H9 (cell line): ENCODE results near the gene IPP. TPM values are rescaled to one million over a fixed set of nuclear protein-coding genes. Genes with fewer than 3 reads are reported as not detected.
A peak's percentile ranks its signal among the peaks of the same experiment; 100 is the strongest.

Source experiments
- DNase-seq: peaks from one replicate; pipeline ENCODE4 v3.0.0-alpha.2; 2017
- H2AFZ ChIP-seq: one replicate; pipeline ENCODE4 v1.6.1; 2013; ENCODE audit warnings: mild to moderate bottlenecking, low read length, control low read depth, moderate library complexity
- H2AK5ac ChIP-seq: 2 replicates; pipeline ENCODE4 v1.6.1; 2013; ENCODE audit warnings: low read length, control low read depth, mixed read lengths; ENCODE audit not compliant: insufficient read length
- H2BK120ac ChIP-seq: one replicate; pipeline ENCODE4 v1.6.1; 2013; ENCODE audit warnings: low read depth, mild to moderate bottlenecking, low read length, control low read depth, inconsistent platforms; ENCODE audit not compliant: poor library complexity, severe bottlenecking
- H2BK12ac ChIP-seq: 2 replicates; pipeline ENCODE4 v1.6.1; 2013; ENCODE audit warnings: low read length, control low read depth, mixed read lengths, low read depth; ENCODE audit not compliant: insufficient read length
- H2BK15ac ChIP-seq: 2 replicates; pipeline ENCODE4 v1.6.1; 2013; ENCODE audit warnings: low read depth, low read length, control low read depth
- H2BK20ac ChIP-seq: one replicate; pipeline ENCODE4 v1.6.1; 2013; ENCODE audit warnings: low read depth, mild to moderate bottlenecking, low read length, control low read depth, inconsistent platforms; ENCODE audit not compliant: poor library complexity, severe bottlenecking
- H2BK5ac ChIP-seq: 2 replicates; pipeline ENCODE4 v1.6.1; 2013; ENCODE audit warnings: low read length, control low read depth, mixed read lengths; ENCODE audit not compliant: insufficient read length
- H3K14ac ChIP-seq: 2 replicates; pipeline ENCODE4 v1.6.1; 2013; ENCODE audit warnings: low read length, control low read depth; ENCODE audit not compliant: insufficient read depth
- H3K18ac ChIP-seq: 2 replicates; pipeline ENCODE4 v1.6.1; 2013; ENCODE audit warnings: low read depth, mild to moderate bottlenecking, mixed read lengths, low read length, control low read depth; ENCODE audit not compliant: insufficient read length
- H3K23ac ChIP-seq: 2 replicates; pipeline ENCODE4 v1.6.1; 2013; ENCODE audit warnings: low read length, control low read depth, mixed read lengths, low read depth; ENCODE audit not compliant: insufficient read length
- H3K23me2 ChIP-seq: 2 replicates; pipeline ENCODE4 v1.6.1; 2013; ENCODE audit warnings: low read depth, mild to moderate bottlenecking, mixed read lengths, low read length, control low read depth; ENCODE audit not compliant: insufficient read length, poor library complexity, severe bottlenecking
- H3K27ac ChIP-seq: 2 replicates; pipeline ENCODE4 v1.5.1; 2013; ENCODE audit warnings: low read length, control low read depth, mixed read lengths, low read depth; ENCODE audit not compliant: insufficient read length
- H3K27me3 ChIP-seq: 2 replicates; pipeline ENCODE4 v1.6.1; 2013; ENCODE audit warnings: low read length, control low read depth, inconsistent platforms; ENCODE audit not compliant: insufficient read depth
- H3K4ac ChIP-seq: 2 replicates; pipeline ENCODE4 v1.6.1; 2013; ENCODE audit warnings: low read depth, mild to moderate bottlenecking, control low read depth, inconsistent platforms, low read length, moderate library complexity
- H3K4me1 ChIP-seq: 2 replicates; pipeline ENCODE4 v1.6.1; 2013; ENCODE audit warnings: low read length, control low read depth, inconsistent platforms; ENCODE audit not compliant: insufficient read depth
- H3K4me2 ChIP-seq: 2 replicates; pipeline ENCODE4 v1.6.1; 2013; ENCODE audit warnings: low read length, control low read depth, mixed read lengths; ENCODE audit not compliant: insufficient read length, insufficient read depth
- H3K56ac ChIP-seq: 2 replicates; pipeline ENCODE4 v1.6.1; 2013; ENCODE audit warnings: low read depth, mild to moderate bottlenecking, mixed read lengths, low read length, control low read depth; ENCODE audit not compliant: insufficient read length
- H3K79me1 ChIP-seq: 2 replicates; pipeline ENCODE4 v1.6.1; 2013; ENCODE audit warnings: low read depth, mild to moderate bottlenecking, moderate library complexity, low read length, control low read depth, inconsistent platforms; ENCODE audit not compliant: insufficient read depth, poor library complexity, severe bottlenecking
- H3K79me2 ChIP-seq: 2 replicates; pipeline ENCODE4 v1.6.1; 2013; ENCODE audit warnings: low read length, control low read depth, inconsistent platforms; ENCODE audit not compliant: insufficient read depth
- H3K9ac ChIP-seq: 2 replicates; pipeline ENCODE4 v1.6.1; 2013; ENCODE audit warnings: low read length, control low read depth, mixed read lengths; ENCODE audit not compliant: insufficient read length; ENCODE audit errors: extremely low read depth
- H3K9me3 ChIP-seq: one replicate; pipeline ENCODE4 v1.6.1; 2013; ENCODE audit warnings: low read depth, low read length, inconsistent platforms; ENCODE audit not compliant: control insufficient read depth
- H3T11ph ChIP-seq: one replicate; pipeline ENCODE4 v1.6.1; 2013; ENCODE audit warnings: mild to moderate bottlenecking, low read length, control low read depth, inconsistent platforms
- H4K20me1 ChIP-seq: one replicate; pipeline ENCODE4 v1.6.1; 2013; ENCODE audit not compliant: control insufficient read depth, insufficient read length, insufficient read depth
- H4K5ac ChIP-seq: 2 replicates; pipeline ENCODE4 v1.6.1; 2013; ENCODE audit warnings: low read depth, mild to moderate bottlenecking, mixed read lengths, low read length, control low read depth; ENCODE audit not compliant: insufficient read length
- H4K8ac ChIP-seq: replicated peaks from 2 replicates; pipeline ENCODE4 v1.6.1; 2013; ENCODE audit warnings: low read length, control low read depth, mixed read lengths, low read depth; ENCODE audit not compliant: insufficient read length
- H4K91ac ChIP-seq: 2 replicates; pipeline ENCODE4 v1.6.1; 2013; ENCODE audit warnings: low read depth, mild to moderate bottlenecking, moderate library complexity, mixed read lengths, low read length, control low read depth; ENCODE audit not compliant: insufficient read length
- H3K27ac Mint-ChIP-seq, 3 experiments: 2 replicates in 2 of 3; 3 replicates in 1 of 3; pipeline ENCODE4 v1.8.0; 2020 to 2021; ENCODE audit warnings: mixed read lengths in 3 of 3, mild to moderate bottlenecking in 1 of 3, moderate library complexity in 1 of 3
- H3K27me3 Mint-ChIP-seq: 2 replicates; pipeline ENCODE4 v1.8.0; 2021; ENCODE audit warnings: low read depth, mild to moderate bottlenecking, moderate library complexity, mixed read lengths
- H3K36me3 Mint-ChIP-seq, 3 experiments: 2 replicates in 2 of 3; 3 replicates in 1 of 3; pipeline ENCODE4 v1.8.0; 2020 to 2021; ENCODE audit warnings: low read depth in 3 of 3, mixed read lengths in 3 of 3; ENCODE audit not compliant: insufficient read depth in 1 of 3
- H3K4me1 Mint-ChIP-seq, 2 experiments: 2 replicates each; pipeline ENCODE4 v1.8.0; 2020; ENCODE audit warnings: mixed read lengths in 2 of 2
- H3K4me3 Mint-ChIP-seq, 2 experiments: 2 replicates in 1 of 2; 3 replicates in 1 of 2; pipeline ENCODE4 v1.8.0; 2020 to 2021; ENCODE audit warnings: mild to moderate bottlenecking in 2 of 2, mixed read lengths in 2 of 2, moderate library complexity in 1 of 2
- H3K9me3 Mint-ChIP-seq, 2 experiments: 2 replicates in 1 of 2; 3 replicates in 1 of 2; pipeline ENCODE4 v1.8.0; 2020; ENCODE audit warnings: mild to moderate bottlenecking in 2 of 2, mixed read lengths in 2 of 2, moderate library complexity in 1 of 2
- WGBS: extraction: QIAGEN DNeasy Blood & Tissue Kit; methylation state at CpG from one replicate; pipeline ENCODE4 v1.1.7; 2013; ENCODE audit warnings: missing lambda C conversion rate, low lambda C conversion rate, mixed read lengths; ENCODE audit not compliant: insufficient read length; ENCODE audit errors: extremely low coverage; 5-methylcytosine and 5-hydroxymethylcytosine counted together
- long read RNA-seq: library from polyadenylated mRNA; unstranded; transcript quantifications from one replicate; pipeline ENCODE4 v2.0.0, GENCODE V29; 2020
- total RNA-seq: library from RNA; stranded (reverse); gene quantifications from 2 replicates; pipeline ENCODE4 v1.2.1, GENCODE V29; 2021
- TF ChIP-seq, protein P1 (sequence below): fragments of 200-600 bp; sonication (generic); conservative IDR thresholded peaks from 3 replicates; pipeline ENCODE4 v1.8.0; 2021; ENCODE audit warnings: antibody characterized with exemption, mild to moderate bottlenecking

IPP gene
- 5.4 and 6.3 TPM in 2 replicates for total RNA-seq
- long read RNA-seq, transcript IPP-202 (9 exons, 3,113 nt), result major isoform, 21 of 42 reads
- long read RNA-seq, partial matches to known transcripts, result 11 of 42 reads
- long read RNA-seq, other reads (novel, unspliced or antisense), result 10 of 42 reads

GRCh38 chr1:45750298-45751038 is at the start of gene IPP:
TSS of gene IPP (minus strand) at chr1:45750653. CDS start at chr1:45746411, 4,242 bp downstream.
- no peak within 1 kb of the TSS for H3K4ac ChIP-seq
- H3T11ph ChIP-seq, result no peak within 1 kb of the TSS
- no peaks in the 10 kb centered on the region for H3K27me3 ChIP-seq
- H2BK5ac ChIP-seq, result no peak within 1 kb of the TSS
- no peaks in the 10 kb centered on the region for H3K79me2 ChIP-seq
- no peak within 1 kb of the TSS for H2AFZ ChIP-seq
- H3K27ac ChIP-seq, result peak within 1 kb of the TSS; percentile 69
- H3K23me2 ChIP-seq, result peaks cover 5% of the 10 kb centered on the region
- no peaks in the 10 kb centered on the region for H4K20me1 ChIP-seq
- TF ChIP-seq, protein P1, sequence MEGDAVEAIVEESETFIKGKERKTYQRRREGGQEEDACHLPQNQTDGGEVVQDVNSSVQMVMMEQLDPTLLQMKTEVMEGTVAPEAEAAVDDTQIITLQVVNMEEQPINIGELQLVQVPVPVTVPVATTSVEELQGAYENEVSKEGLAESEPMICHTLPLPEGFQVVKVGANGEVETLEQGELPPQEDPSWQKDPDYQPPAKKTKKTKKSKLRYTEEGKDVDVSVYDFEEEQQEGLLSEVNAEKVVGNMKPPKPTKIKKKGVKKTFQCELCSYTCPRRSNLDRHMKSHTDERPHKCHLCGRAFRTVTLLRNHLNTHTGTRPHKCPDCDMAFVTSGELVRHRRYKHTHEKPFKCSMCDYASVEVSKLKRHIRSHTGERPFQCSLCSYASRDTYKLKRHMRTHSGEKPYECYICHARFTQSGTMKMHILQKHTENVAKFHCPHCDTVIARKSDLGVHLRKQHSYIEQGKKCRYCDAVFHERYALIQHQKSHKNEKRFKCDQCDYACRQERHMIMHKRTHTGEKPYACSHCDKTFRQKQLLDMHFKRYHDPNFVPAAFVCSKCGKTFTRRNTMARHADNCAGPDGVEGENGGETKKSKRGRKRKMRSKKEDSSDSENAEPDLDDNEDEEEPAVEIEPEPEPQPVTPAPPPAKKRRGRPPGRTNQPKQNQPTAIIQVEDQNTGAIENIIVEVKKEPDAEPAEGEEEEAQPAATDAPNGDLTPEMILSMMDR, result 0 out of 3 replicates have a peak, but pooled peaks have one; percentile 8
- H2BK120ac ChIP-seq, result no peak within 1 kb of the TSS
- H3K4me1 ChIP-seq, result no peaks in the 10 kb centered on the region
- no peak within 1 kb of the TSS for H2AK5ac ChIP-seq
- peak within 1 kb of the TSS; percentile 87 for H3K18ac ChIP-seq
- no peak within 1 kb of the TSS for H4K91ac ChIP-seq
- H3K4me2 ChIP-seq, result peak within 1 kb of the TSS; percentile 74
- no peak within 1 kb of the TSS for H3K23ac ChIP-seq
- peak within 1 kb of the TSS; percentile 87 for H3K14ac ChIP-seq
- no peak within 1 kb of the TSS for H2BK20ac ChIP-seq
- H3K9me3 Mint-ChIP-seq, result peaks cover 14 to 15% of the 10 kb centered on the region in 2 experiments
- H3K9me3 ChIP-seq, result peaks cover 14% of the 10 kb centered on the region
- H4K8ac ChIP-seq, result no peak within 1 kb of the TSS
- H3K27me3 Mint-ChIP-seq, result no peaks in the 10 kb centered on the region
- no peak within 1 kb of the TSS for H3K56ac ChIP-seq
- no peaks in the 10 kb centered on the region for H3K79me1 ChIP-seq
- WGBS, result no CpG with 5 or more reads among the region's 58 CpGs
- peaks cover 11 to 19% of the 10 kb centered on the region in 2 experiments for H3K4me1 Mint-ChIP-seq
- H3K27ac Mint-ChIP-seq, result peak within 1 kb of the TSS; percentile 97 to 99 (median 98)
- DNase-seq, result peak; percentile 97
- H3K4me3 Mint-ChIP-seq, result peak within 1 kb of the TSS; percentile 91 to 92
- H3K36me3 Mint-ChIP-seq, result peaks cover 0 to 10% (median 2%) of the 10 kb centered on the region in 3 experiments; a peak in 4 of 7 replicates
- no peak within 1 kb of the TSS for H4K5ac ChIP-seq
- no peak within 1 kb of the TSS for H2BK15ac ChIP-seq
- H3K9ac ChIP-seq, result peak within 1 kb of the TSS; percentile 80
- H2BK12ac ChIP-seq, result no peak within 1 kb of the TSS
